Uterus (tissue), 4 donors: ENCODE results near the gene CLUH. TPM values are rescaled to one million over a fixed set of nuclear protein-coding genes. Genes with fewer than 3 reads are reported as not detected.
A peak's percentile ranks its signal among the peaks of the same experiment; 100 is the strongest.

Source experiments
- DNase-seq, 2 donors: peaks; one replicate each; pipeline ENCODE4 v3.0.0-alpha.2; 2019 to 2020
- H3K27ac ChIP-seq, 2 donors: fragments of 200-600 bp; sonication (generic); 1 replicate in 1 of 2; 2 replicates in 1 of 2; pipeline ENCODE4 v1.5.1; 2016 to 2018
- H3K27me3 ChIP-seq, 2 donors: fragments of 200-600 bp; sonication (generic); one replicate each; pipeline ENCODE4 v1.5.1; 2018 to 2019; ENCODE audit warnings: control low read depth in 1 of 2
- H3K36me3 ChIP-seq, 2 donors: fragments of 200-600 bp; sonication (generic); one replicate each; pipeline ENCODE4 v1.5.1; 2019; ENCODE audit warnings: control low read depth in 1 of 2
- H3K4me1 ChIP-seq, 2 donors: fragments of 200-600 bp; sonication (generic); one replicate each; pipeline ENCODE4 v1.5.1; 2018 to 2019; ENCODE audit warnings: control low read depth in 1 of 2
- H3K4me3 ChIP-seq, 2 donors: fragments of 200-600 bp; sonication (generic); 1 replicate in 1 of 2; 2 replicates in 1 of 2; pipeline ENCODE4 v1.5.1; 2018 to 2019; ENCODE audit warnings: mild to moderate bottlenecking in 1 of 2
- H3K9me3 ChIP-seq, 2 donors: fragments of 200-600 bp; sonication (generic); one replicate each; pipeline ENCODE4 v1.5.1; 2019; ENCODE audit warnings: control low read depth in 1 of 2
- POLR2A ChIP-seq, 2 donors: fragments of 450-650 bp; IDR thresholded peaks; one replicate each; pipeline ENCODE4 v1.6.1; 2016; ENCODE audit warnings: antibody characterized with exemption in 2 of 2, mild to moderate bottlenecking in 1 of 2, moderate library complexity in 1 of 2
- intact Hi-C: fragments of 100-400 bp; cut with DNase I; formaldehyde crosslinking; loops from one replicate; pipeline ENCODE4 v1.15.1; 2023; ENCODE audit warnings: low total_unique reads
- total RNA-seq, 4 donors: library from RNA; depleted of rRNA in 3 of 4; stranded (reverse); fragments of >200 nt in 3 of 4; gene quantifications; one replicate each; pipeline versions ENCODE4 v1.1.0 to v1.2.4, GENCODE V29; 2014 to 2023
- TF ChIP-seq, protein P1 (sequence below), 4 experiments: fragments of 200-600 bp in 2 of 4; fragments of 450-650 bp in 2 of 4; sonication (generic) in 2 of 4; IDR thresholded peaks; one replicate each; pipeline ENCODE4 v1.5.1; 2016 to 2019; ENCODE audit warnings: antibody characterized with exemption in 4 of 4, mild to moderate bottlenecking in 2 of 4, moderate library complexity in 1 of 4
- donor health status: DM: yes; HTN: yes; CAD: no.

The CLUH gene
- total RNA-seq, 4 donors from 2014 or later = 9.2 to 40.3 (median 20.1) TPM

DNA sequence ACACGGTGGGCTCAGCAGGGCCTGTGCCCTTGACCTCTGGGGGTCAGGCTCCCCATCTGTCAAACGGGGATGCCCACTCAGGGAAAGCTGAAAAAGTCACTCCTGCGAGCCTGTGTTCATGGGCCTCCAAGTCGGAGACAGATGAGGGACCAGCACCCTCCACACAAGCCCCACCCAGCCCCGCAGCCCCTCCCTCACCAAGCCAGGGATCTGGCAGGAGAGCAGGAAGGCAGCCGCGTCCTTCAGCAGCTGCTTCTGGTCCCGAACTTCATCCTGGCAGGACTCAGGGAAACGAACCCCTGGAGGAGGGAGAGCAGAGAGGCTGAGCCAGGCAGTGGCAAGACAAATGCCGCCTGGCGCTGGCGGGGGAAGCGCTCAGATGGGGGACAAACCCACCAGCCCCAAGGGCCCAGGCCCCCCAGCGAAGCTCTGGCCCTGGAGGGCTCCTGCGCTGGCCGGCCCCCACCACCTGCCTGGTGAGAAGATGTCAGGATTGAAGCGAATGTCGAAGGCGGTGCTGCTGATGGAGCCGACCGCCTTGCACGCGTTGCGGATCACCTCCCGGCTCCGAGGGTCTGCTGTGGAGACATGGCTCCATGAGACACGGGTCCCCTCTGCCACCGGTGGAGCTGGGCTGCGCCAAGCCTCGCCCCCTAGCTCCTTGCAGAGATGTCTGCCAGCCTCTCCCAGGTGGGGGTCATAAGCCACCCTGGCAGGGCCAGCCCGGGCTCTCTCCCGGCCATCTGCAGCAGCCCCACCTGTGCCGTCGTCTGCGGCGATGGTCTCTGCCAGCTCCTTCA, 15.4 kb downstream of the CLUH start:
- DNase-seq = peak in 1 of 2 donors; percentile 8
- no peak overlapping the region for H3K4me3 ChIP-seq
- H3K9me3 ChIP-seq = no peaks in the 10 kb centered on the region
- H3K36me3 ChIP-seq = no peaks in the 10 kb centered on the region
- TF ChIP-seq POLR2A (IDR thresholded peaks at IDR 0.05) = no peak
- no peaks in the 10 kb centered on the region for H3K27me3 ChIP-seq
- intact Hi-C loops = no loop called here
- no peak overlapping the region for H3K27ac ChIP-seq
- H3K4me1 ChIP-seq = no peaks in the 10 kb centered on the region

DNA sequence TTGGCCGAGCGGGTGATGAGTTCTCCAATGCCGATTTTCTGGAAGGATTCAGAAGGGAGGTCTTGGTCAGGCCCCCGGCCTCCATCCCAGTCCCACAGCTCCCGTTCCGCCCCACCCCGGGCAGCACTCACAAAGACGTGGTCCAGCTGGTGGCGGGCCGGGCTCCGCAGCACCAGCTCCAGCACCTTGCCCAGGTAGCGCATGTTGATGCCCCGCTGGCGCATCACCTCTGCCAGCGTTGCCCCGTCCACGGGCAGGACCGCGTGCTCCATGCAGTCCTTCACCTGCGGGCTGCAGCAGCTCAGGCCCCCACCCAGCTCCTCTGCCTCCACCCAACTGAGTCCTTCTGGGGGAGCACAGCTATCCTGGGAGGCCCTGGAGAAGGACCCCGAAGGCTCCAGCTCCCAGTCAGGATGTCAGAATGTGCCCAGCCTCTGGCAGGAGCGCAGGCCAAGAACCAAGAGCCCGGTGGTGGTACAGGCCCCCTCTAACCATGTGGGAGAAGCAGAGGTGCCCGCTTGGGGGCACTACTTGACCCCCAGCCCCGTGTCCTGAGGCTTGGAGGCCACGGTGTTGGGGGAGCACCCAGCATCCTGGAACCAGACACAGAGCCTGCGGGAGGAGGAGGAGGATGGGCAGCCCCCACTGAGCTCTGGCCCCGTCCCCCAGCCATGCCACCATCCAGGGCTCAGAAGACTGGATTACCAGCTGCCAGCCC, 16.2 kb downstream of the CLUH start:
- DNase-seq = no peak
- TF ChIP-seq POLR2A (IDR thresholded peaks at IDR 0.05) = no peak
- TF ChIP-seq, protein P1, sequence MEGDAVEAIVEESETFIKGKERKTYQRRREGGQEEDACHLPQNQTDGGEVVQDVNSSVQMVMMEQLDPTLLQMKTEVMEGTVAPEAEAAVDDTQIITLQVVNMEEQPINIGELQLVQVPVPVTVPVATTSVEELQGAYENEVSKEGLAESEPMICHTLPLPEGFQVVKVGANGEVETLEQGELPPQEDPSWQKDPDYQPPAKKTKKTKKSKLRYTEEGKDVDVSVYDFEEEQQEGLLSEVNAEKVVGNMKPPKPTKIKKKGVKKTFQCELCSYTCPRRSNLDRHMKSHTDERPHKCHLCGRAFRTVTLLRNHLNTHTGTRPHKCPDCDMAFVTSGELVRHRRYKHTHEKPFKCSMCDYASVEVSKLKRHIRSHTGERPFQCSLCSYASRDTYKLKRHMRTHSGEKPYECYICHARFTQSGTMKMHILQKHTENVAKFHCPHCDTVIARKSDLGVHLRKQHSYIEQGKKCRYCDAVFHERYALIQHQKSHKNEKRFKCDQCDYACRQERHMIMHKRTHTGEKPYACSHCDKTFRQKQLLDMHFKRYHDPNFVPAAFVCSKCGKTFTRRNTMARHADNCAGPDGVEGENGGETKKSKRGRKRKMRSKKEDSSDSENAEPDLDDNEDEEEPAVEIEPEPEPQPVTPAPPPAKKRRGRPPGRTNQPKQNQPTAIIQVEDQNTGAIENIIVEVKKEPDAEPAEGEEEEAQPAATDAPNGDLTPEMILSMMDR (IDR thresholded peaks at IDR 0.05) = no peak
- Histone ChIP-seq H3K4me1 (no peaks in the 10 kb centered on the region), H3K36me3 (no peaks in the 10 kb centered on the region), H3K9me3 (no peaks in the 10 kb centered on the region), H3K27me3 (no peaks in the 10 kb centered on the region), H3K27ac (no peak overlapping the region), H3K4me3 (no peak overlapping the region)
- intact Hi-C loops = no loop called here

- Histone ChIP-seq H3K4me1 (no peaks in the 10 kb centered on the region), H3K4me3 (no peak overlapping the region), H3K27me3 (no peaks in the 10 kb centered on the region), H3K27ac (no peak overlapping the region), H3K36me3 (no peaks in the 10 kb centered on the region), H3K9me3 (no peaks in the 10 kb centered on the region)
- intact Hi-C loops = no loop called here
- TF ChIP-seq, protein P1 (IDR thresholded peaks at IDR 0.05) = no peak
- TF ChIP-seq POLR2A (IDR thresholded peaks at IDR 0.05) = no peak
- peak in 1 of 2 donors; percentile 13 for DNase-seq
Observed at GRCh38 chr17:2694381-2695242, 17.0 kb downstream of the CLUH start.

GRCh38 chr17:2693561-2694380, 17.8 kb downstream of the CLUH start:
- TF ChIP-seq POLR2A (IDR thresholded peaks at IDR 0.05) = no peak
- TF ChIP-seq, protein P1 (IDR thresholded peaks at IDR 0.05) = no peak
- no peaks in the 10 kb centered on the region for H3K27me3 ChIP-seq
- H3K36me3 ChIP-seq = no peaks in the 10 kb centered on the region
- intact Hi-C loops = no loop called here
- H3K9me3 ChIP-seq = no peaks in the 10 kb centered on the region
- peak; percentile 13 for DNase-seq
- H3K27ac ChIP-seq = no peak overlapping the region
- no peaks in the 10 kb centered on the region for H3K4me1 ChIP-seq
- no peak overlapping the region for H3K4me3 ChIP-seq

- intact Hi-C loops = no loop called here
- Histone ChIP-seq H3K36me3 (no peaks in the 10 kb centered on the region), H3K4me3 (no peak overlapping the region), H3K27ac (no peak overlapping the region), H3K9me3 (no peaks in the 10 kb centered on the region), H3K27me3 (no peaks in the 10 kb centered on the region), H3K4me1 (no peaks in the 10 kb centered on the region)
- no peak for TF ChIP-seq POLR2A (IDR thresholded peaks at IDR 0.05)
- TF ChIP-seq, protein P1 (IDR thresholded peaks at IDR 0.05) = no peak
- DNase-seq = no peak
Observed at GRCh38 chr17:2692781-2693135, 18.8 kb downstream of the CLUH start.
